Measurements from ENCODE around the gene MICAL1.

MICAL1 gene

GRCh38 chr6:109424946-109425345 is 30.6 kb downstream of the MICAL1 start:
- H3K4me3 ChIP-seq (ENCODE audit: low read depth, low read length), result no peak overlapping the region
- no peak for TF ChIP-seq CTCF (IDR thresholded peaks at IDR 0.05; ENCODE audit: low read depth, low read length, missing control alignments)
- DNase-seq (ENCODE audit: low read depth), result no peak

GRCh38 chr6:109421184-109421583 is 34.4 kb downstream of the MICAL1 start:
- DNase-seq (ENCODE audit: low read depth), result no peak

GRCh38 chr6:109420751-109421150 is 34.8 kb downstream of the MICAL1 start:
- no peak overlapping the region for H3K4me3 ChIP-seq (ENCODE audit: low read depth, low read length)
- no peak for DNase-seq (ENCODE audit: low read depth)
- TF ChIP-seq CTCF (IDR thresholded peaks at IDR 0.05; ENCODE audit: low read depth, low read length, missing control alignments), result no peak

More at GRCh38 chr6:109421184-109421583, 34.4 kb downstream of the MICAL1 start:
- no peak for TF ChIP-seq CTCF (IDR thresholded peaks at IDR 0.05; ENCODE audit: low read depth, low read length, missing control alignments)
- no peak overlapping the region for H3K4me3 ChIP-seq (ENCODE audit: low read depth, low read length)

GRCh38 chr6:109417646-109418045 is 37.9 kb downstream of the MICAL1 start:
- H3K4me3 ChIP-seq (ENCODE audit: low read depth, low read length), result no peak overlapping the region
- no peak for TF ChIP-seq CTCF (IDR thresholded peaks at IDR 0.05; ENCODE audit: low read depth, low read length, missing control alignments)
- no peak for DNase-seq (ENCODE audit: low read depth)

GRCh38 chr6:109411034-109411433 is 44.5 kb downstream of the MICAL1 start:
- H3K4me3 ChIP-seq (ENCODE audit: low read depth, low read length), result no peak overlapping the region
- no peak for TF ChIP-seq CTCF (IDR thresholded peaks at IDR 0.05; ENCODE audit: low read depth, low read length, missing control alignments)
- DNase-seq (ENCODE audit: low read depth), result no peak

- H3K4me3 ChIP-seq (ENCODE audit: low read depth, low read length), result no peak overlapping the region
- no peak for DNase-seq (ENCODE audit: low read depth)
- TF ChIP-seq CTCF (IDR thresholded peaks at IDR 0.05; ENCODE audit: low read depth, low read length, missing control alignments), result no peak
These were observed 49.4 kb downstream of the MICAL1 start for GRCh38 chr6:109406196-109406595.

- H3K4me3 ChIP-seq (ENCODE audit: low read depth, low read length), result no peak overlapping the region
- TF ChIP-seq CTCF (IDR thresholded peaks at IDR 0.05; ENCODE audit: low read depth, low read length, missing control alignments), result no peak
- no peak for DNase-seq (ENCODE audit: low read depth)
These were observed 58.6 kb downstream of the MICAL1 start for GRCh38 chr6:109397020-109397419.

All from GM12864 (cell line).